ENCODE measurements around the gene S100PBP. TPM values are rescaled to one million over a fixed set of nuclear protein-coding genes. Genes with fewer than 3 reads are reported as not detected.

S100PBP gene
- total RNA-seq, 2 donors from 2014 or later, result 24.2 to 30.8 TPM

- intact Hi-C loops (cut with DNase I), result no loop called here
Observed at GRCh38 chr1:32863881-32864245, 46.4 kb downstream of the S100PBP start.

GRCh38 chr1:32864375-32865019 lies 47.0 kb downstream of the S100PBP start:
- intact Hi-C loops (cut with DNase I), result no loop called here
- no peak for DNase-seq (ENCODE audit: low spot score)

More at GRCh38 chr1:32863881-32864245, 46.4 kb downstream of the S100PBP start:
- DNase-seq (ENCODE audit: low spot score), result no peak

- intact Hi-C loops (cut with DNase I), result no loop called here
- DNase-seq (ENCODE audit: low spot score), result no peak
Observed at GRCh38 chr1:32865639-32866405, 48.4 kb downstream of the S100PBP start.

- no peak for DNase-seq (ENCODE audit: low spot score)
Observed at GRCh38 chr1:32867151-32867550, 49.7 kb downstream of the S100PBP start.

GRCh38 chr1:32867671-32868070 lies 50.2 kb downstream of the S100PBP start:
- DNase-seq (ENCODE audit: low spot score), result no peak
- intact Hi-C loops (cut with DNase I), result no loop called here

More at GRCh38 chr1:32867151-32867550, 49.7 kb downstream of the S100PBP start:
- intact Hi-C loops (cut with DNase I), result no loop called here

GRCh38 chr1:32868085-32868484 lies 50.6 kb downstream of the S100PBP start:
- no peak for DNase-seq (ENCODE audit: low spot score)
- intact Hi-C loops (cut with DNase I), result no loop called here

- no peak for DNase-seq (ENCODE audit: low spot score)
- intact Hi-C loops (cut with DNase I), result no loop called here
Observed at GRCh38 chr1:32868806-32869455, 51.5 kb downstream of the S100PBP start.

GRCh38 chr1:32869923-32870614 lies 52.6 kb downstream of the S100PBP start:
- DNase-seq (ENCODE audit: low spot score), result no peak
- intact Hi-C loops (cut with DNase I), result loop anchor here in 1 of 2 donors (5.0 kb wide), 1 partner anchor 158 kb away; no protein-coding TSS in a partner anchor

GRCh38 chr1:32870615-32871363 lies 53.3 kb downstream of the S100PBP start, which contains the start of gene FNDC5:
Gene FNDC5 (minus strand): TSS chr1:32870912.
- DNase-seq (ENCODE audit: low spot score), result peak; percentile 79
- intact Hi-C loops (cut with DNase I), result loop anchor here in 1 of 2 donors (5.0 kb wide), 1 partner anchor 158 kb away; no protein-coding TSS in a partner anchor

- peak; percentile 75 for DNase-seq (ENCODE audit: low spot score)
- intact Hi-C loops (cut with DNase I), result loop anchor here in 1 of 2 donors (5.0 kb wide), 1 partner anchor 159 kb away; no protein-coding TSS in a partner anchor
Observed at GRCh38 chr1:32871364-32872191, 54.1 kb downstream of the S100PBP start.

GRCh38 chr1:32872192-32872460 lies 54.7 kb downstream of the S100PBP start:
- DNase-seq (ENCODE audit: low spot score), result no peak
- intact Hi-C loops (cut with DNase I), result loop anchor here in 1 of 2 donors (5.0 kb wide), 1 partner anchor 160 kb away; no protein-coding TSS in a partner anchor

GRCh38 chr1:32873484-32873883 lies 56.0 kb downstream of the S100PBP start:
- no peak for DNase-seq (ENCODE audit: low spot score)
- intact Hi-C loops (cut with DNase I), result loop anchor here in 1 of 2 donors (5.0 kb wide), 1 partner anchor 161 kb away; no protein-coding TSS in a partner anchor

- no peak for DNase-seq (ENCODE audit: low spot score)
- intact Hi-C loops (cut with DNase I), result loop anchor here in 1 of 2 donors (5.0 kb wide), 2 partner anchors 163 to 217 kb away; no protein-coding TSS in a partner anchor
Observed at GRCh38 chr1:32874860-32875752, 57.7 kb downstream of the S100PBP start.

- peak; percentile 82 for DNase-seq (ENCODE audit: low spot score)
- intact Hi-C loops (cut with DNase I), result loop anchor here in 1 of 2 donors (5.0 kb wide), 1 partner anchor 216 kb away; no protein-coding TSS in a partner anchor
Observed at GRCh38 chr1:32876341-32877210, 59.1 kb downstream of the S100PBP start.

GRCh38 chr1:32877211-32878110 lies 60.0 kb downstream of the S100PBP start:
- DNase-seq (ENCODE audit: low spot score), result peak; percentile 47
- intact Hi-C loops (cut with DNase I), result loop anchor here in 1 of 2 donors (5.0 kb wide), 1 partner anchor 215 kb away; no protein-coding TSS in a partner anchor

All from posterior vena cava (tissue), 2 donors.